Adrenal gland (tissue), 12 donors: Measurements from ENCODE around the gene PTPRD. TPM values are rescaled to one million over a fixed set of nuclear protein-coding genes. Genes with fewer than 3 reads are reported as not detected.

Experiments used
- DNase-seq, 7 donors: peaks; one replicate each; pipeline ENCODE4 v3.0.0-alpha.2; 2019 to 2020
- H3K27ac ChIP-seq, 5 donors: fragments of 200-600 bp; sonication (generic) in 4 of 5; 1 replicate in 3 of 5; 2 replicates in 2 of 5; pipeline versions ENCODE4 v1.5.1 to v1.8.0; 2016 to 2020; ENCODE audit warnings: mild to moderate bottlenecking in 1 of 5
- H3K27me3 ChIP-seq: fragments of 200-600 bp; 2 replicates; pipeline ENCODE4 v1.8.0; 2021
- H3K36me3 ChIP-seq, 2 donors: fragments of 200-600 bp; replicated peaks in 1 of 2; 1 replicate in 1 of 2; 2 replicates in 1 of 2; pipeline versions ENCODE4 v1.5.1 to v1.8.0; 2018 to 2022
- H3K4me1 ChIP-seq, 2 donors: fragments of 200-600 bp; replicated peaks in 1 of 2; 1 replicate in 1 of 2; 2 replicates in 1 of 2; pipeline versions ENCODE4 v1.5.1 to v1.8.0; 2018 to 2021
- H3K4me3 ChIP-seq, 4 donors: fragments of 200-600 bp; sonication (generic) in 3 of 4; one replicate each; pipeline ENCODE4 v1.5.1; 2016 to 2018
- H3K9me3 ChIP-seq, 3 donors: fragments of 200-600 bp; sonication (generic) in 1 of 3; replicated peaks in 1 of 3; 1 replicate in 2 of 3; 2 replicates in 1 of 3; pipeline versions ENCODE4 v1.5.1 to v1.8.0; 2016 to 2021
- CTCF ChIP-seq, 6 experiments: fragments of 450-650 bp in 4 of 6; fragments of 200-600 bp in 2 of 6; sonication (generic) in 1 of 6; IDR thresholded peaks; 1 replicate in 5 of 6; 2 replicates in 1 of 6; pipeline versions ENCODE4 v1.5.1 to v1.8.0; 2016 to 2021; ENCODE audit warnings: antibody characterized with exemption in 6 of 6, mild to moderate bottlenecking in 2 of 6, moderate library complexity in 1 of 6
- POLR2A ChIP-seq, 2 donors: fragments of 450-650 bp; IDR thresholded peaks; one replicate each; pipeline ENCODE4 v1.6.1; 2017; ENCODE audit warnings: antibody characterized with exemption in 2 of 2, mild to moderate bottlenecking in 2 of 2, moderate library complexity in 1 of 2
- WGBS, 4 donors: extraction: QIAGEN DNeasy Blood & Tissue Kit in 2 of 4; methylation state at CpG; one replicate each; pipeline versions ENCODE4 v1.1.5 to v1.1.7; 2013 to 2017; 5-methylcytosine and 5-hydroxymethylcytosine counted together
- intact Hi-C, 2 donors: fragments of 100-400 bp; cut with DNase I; formaldehyde crosslinking; loops; one replicate each; pipeline versions ENCODE4 v1.14.1 to v1.15.0; 2022 to 2023
- polyA plus RNA-seq, 3 donors: library from polyadenylated mRNA; stranded (reverse); fragments of 200-250 nt in 2 of 3; fragments of 350-450 nt in 1 of 3; fragmentation: Illumina TruSeq in 1 of 3; extraction: RNeasy Lipid Tissue Mini Kit (QIAGEN cat#74804) in 1 of 3; gene quantifications; one replicate each; pipeline ENCODE4 v1.2.3, GENCODE V29; 2013 to 2014
- total RNA-seq, 9 donors: library from RNA; depleted of rRNA in 4 of 9; stranded (reverse); fragments of >200 nt in 4 of 9; fragments of 120-200 nt in 1 of 9; fragmentation: NEBNext Ultra II Directional in 1 of 9; extraction: Animal tissue kit (Norgen Biotek cat#: 25700) in 1 of 9; gene quantifications; one replicate each; pipeline versions ENCODE4 v1.1.0 to v1.2.4, GENCODE V29; 2013 to 2023
- donor health status: healthy with polysubstance abuse.
- donor health status: Bipolar disorder and iron deficiency.
- donor health status: DM: yes; HTN: yes; CAD: no.
- donor health status: DM: no; HTN: no; CAD: no.
- donor health status: DM: no; HTN: no; CAD: no.
- donor health status: DM: yes; HTN: yes; CAD: no.

Gene PTPRD
- total and polyA plus RNA-seq, 12 donors, result 0.61 to 71.2 (median 4.5) TPM

GRCh38 chr9:8515748-8516147 is 2097.1 kb downstream of the PTPRD start:
- no peaks in the 10 kb centered on the region for H3K9me3 ChIP-seq
- H3K27ac ChIP-seq, result no peak overlapping the region
- intact Hi-C loops, result no loop called here
- H3K36me3 ChIP-seq, result no peaks in the 10 kb centered on the region
- no peak overlapping the region for H3K4me3 ChIP-seq
- 57 to 71% (median 60%) methylated on average over 2 of the region's 2 CpGs for WGBS, 4 donors
- no peaks in the 10 kb centered on the region for H3K4me1 ChIP-seq
- TF ChIP-seq POLR2A (IDR thresholded peaks at IDR 0.05) (no peak), CTCF (IDR thresholded peaks at IDR 0.05) (no peak)
- DNase-seq, result no peak
- H3K27me3 ChIP-seq, result no peaks in the 10 kb centered on the region

GRCh38 chr9:8514760-8515159 is 2098.0 kb downstream of the PTPRD start:
- DNase-seq, result no peak
- no peak overlapping the region for H3K4me3 ChIP-seq
- 76 to 86% (median 79%) methylated on average over 5 of the region's 5 CpGs for WGBS, 4 donors
- no peak for TF ChIP-seq POLR2A (IDR thresholded peaks at IDR 0.05)
- no peak for TF ChIP-seq CTCF (IDR thresholded peaks at IDR 0.05)
- no peaks in the 10 kb centered on the region for H3K9me3 ChIP-seq
- H3K4me1 ChIP-seq, result no peaks in the 10 kb centered on the region
- no peak overlapping the region for H3K27ac ChIP-seq
- no peaks in the 10 kb centered on the region for H3K27me3 ChIP-seq
- intact Hi-C loops, result no loop called here
- no peaks in the 10 kb centered on the region for H3K36me3 ChIP-seq

- Histone ChIP-seq H3K4me1 (no peaks in the 10 kb centered on the region), H3K9me3 (no peaks in the 10 kb centered on the region), H3K36me3 (no peaks in the 10 kb centered on the region), H3K27ac (no peak overlapping the region), H3K27me3 (no peaks in the 10 kb centered on the region), H3K4me3 (no peak overlapping the region)
- WGBS, 4 donors, result 79 to 97% (median 86%) methylated on average over 1 of the region's 1 CpG
- intact Hi-C loops, result no loop called here
- DNase-seq, result no peak
- TF ChIP-seq CTCF (IDR thresholded peaks at IDR 0.05) (no peak), POLR2A (IDR thresholded peaks at IDR 0.05) (no peak)
Measured at GRCh38 chr9:8508671-8509290, 2104.0 kb downstream of the PTPRD start.

- no peaks in the 10 kb centered on the region for H3K4me1 ChIP-seq
- intact Hi-C loops, result no loop called here
- 62 to 76% (median 69%) methylated on average over 4 of the region's 4 CpGs for WGBS, 4 donors
Measured at GRCh38 chr9:8494571-8494970, 2118.2 kb downstream of the PTPRD start.

More at GRCh38 chr9:8494571-8494970, 2118.2 kb downstream of the PTPRD start:
- H3K27ac ChIP-seq, result no peak overlapping the region
- TF ChIP-seq POLR2A (IDR thresholded peaks at IDR 0.05) (no peak), CTCF (IDR thresholded peaks at IDR 0.05) (no peak)
- DNase-seq, result no peak
- no peaks in the 10 kb centered on the region for H3K27me3 ChIP-seq
- no peak overlapping the region for H3K4me3 ChIP-seq
- H3K9me3 ChIP-seq, result no peaks in the 10 kb centered on the region
- no peaks in the 10 kb centered on the region for H3K36me3 ChIP-seq
